ENCODE results near the gene VWA7. TPM values are rescaled to one million over a fixed set of nuclear protein-coding genes. Genes with fewer than 3 reads are reported as not detected.

Gene VWA7
- polyA plus RNA-seq, 4 donors = 2.9 to 11.9 (median 6.4) TPM

GRCh38 chr6:31729515-31729978, 47.6 kb downstream of the VWA7 start:
- peak overlapping the region; percentile 68 to 88 (median 74) for H3K4me3 ChIP-seq (ENCODE audit: low read depth in 1 of 3, low read length in 3 of 3)
- peaks cover 3 to 45% (median 7%) of the 10 kb centered on the region in 3 donors for H3K4me1 ChIP-seq (ENCODE audit: control insufficient read depth in 3 of 3, insufficient read depth in 2 of 3, low read depth in 1 of 3, low read length in 2 of 3)
- H3K27ac ChIP-seq (ENCODE audit: low read depth in 1 of 3, low read length in 2 of 3) = peak overlapping the region; percentile 92 to 96 (median 93)
- peaks cover 11 to 77% (median 11%) of the 10 kb centered on the region in 3 donors for H3K36me3 ChIP-seq (ENCODE audit: control insufficient read depth in 3 of 3, insufficient read depth in 2 of 3, low read depth in 1 of 3, low read length in 3 of 3)
- no peaks in the 10 kb centered on the region for H3K27me3 ChIP-seq (ENCODE audit: control insufficient read depth in 3 of 3, insufficient read depth in 3 of 3, low read length in 3 of 3)
- WGBS, 3 donors = 1% methylated on average over 29 of the region's 29 CpGs
- FAIRE-seq (no peak), DNase-seq (peak; percentile 93 to 95)
- no peaks in the 10 kb centered on the region for H3K9me3 ChIP-seq (ENCODE audit: control insufficient read depth in 2 of 2, insufficient read depth in 1 of 2, low read depth in 1 of 2, low read length in 1 of 2)

- Histone ChIP-seq H3K4me1 (ENCODE audit: control insufficient read depth in 3 of 3, insufficient read depth in 2 of 3, low read depth in 1 of 3, low read length in 2 of 3) (peaks cover 3 to 39% (median 6%) of the 10 kb centered on the region in 3 donors), H3K36me3 (ENCODE audit: control insufficient read depth in 3 of 3, insufficient read depth in 2 of 3, low read depth in 1 of 3, low read length in 3 of 3) (peaks cover 11 to 76% (median 11%) of the 10 kb centered on the region in 3 donors), H3K4me3 (ENCODE audit: low read depth in 1 of 3, low read length in 3 of 3) (peak within 1 kb of the TSS; percentile 68 to 88 (median 74)), H3K27me3 (ENCODE audit: control insufficient read depth in 3 of 3, insufficient read depth in 3 of 3, low read length in 3 of 3) (no peaks in the 10 kb centered on the region), H3K9me3 (ENCODE audit: control insufficient read depth in 2 of 2, insufficient read depth in 1 of 2, low read depth in 1 of 2, low read length in 1 of 2) (no peaks in the 10 kb centered on the region), H3K27ac (ENCODE audit: low read depth in 1 of 3, low read length in 2 of 3) (peak within 1 kb of the TSS; percentile 92 to 96 (median 93))
- 24 to 31% (median 27%) methylated on average over 35 to 36 of the region's 36 CpGs for WGBS, 3 donors
- FAIRE-seq (no peak), DNase-seq (no peak)
Measured at GRCh38 chr6:31728767-31729514, 48.2 kb downstream of the VWA7 start, which contains the start of gene DDAH2. Gene DDAH2 (minus strand): TSS chr6:31729299. CDS start chr6:31729161, 138 bp downstream.

DNA sequence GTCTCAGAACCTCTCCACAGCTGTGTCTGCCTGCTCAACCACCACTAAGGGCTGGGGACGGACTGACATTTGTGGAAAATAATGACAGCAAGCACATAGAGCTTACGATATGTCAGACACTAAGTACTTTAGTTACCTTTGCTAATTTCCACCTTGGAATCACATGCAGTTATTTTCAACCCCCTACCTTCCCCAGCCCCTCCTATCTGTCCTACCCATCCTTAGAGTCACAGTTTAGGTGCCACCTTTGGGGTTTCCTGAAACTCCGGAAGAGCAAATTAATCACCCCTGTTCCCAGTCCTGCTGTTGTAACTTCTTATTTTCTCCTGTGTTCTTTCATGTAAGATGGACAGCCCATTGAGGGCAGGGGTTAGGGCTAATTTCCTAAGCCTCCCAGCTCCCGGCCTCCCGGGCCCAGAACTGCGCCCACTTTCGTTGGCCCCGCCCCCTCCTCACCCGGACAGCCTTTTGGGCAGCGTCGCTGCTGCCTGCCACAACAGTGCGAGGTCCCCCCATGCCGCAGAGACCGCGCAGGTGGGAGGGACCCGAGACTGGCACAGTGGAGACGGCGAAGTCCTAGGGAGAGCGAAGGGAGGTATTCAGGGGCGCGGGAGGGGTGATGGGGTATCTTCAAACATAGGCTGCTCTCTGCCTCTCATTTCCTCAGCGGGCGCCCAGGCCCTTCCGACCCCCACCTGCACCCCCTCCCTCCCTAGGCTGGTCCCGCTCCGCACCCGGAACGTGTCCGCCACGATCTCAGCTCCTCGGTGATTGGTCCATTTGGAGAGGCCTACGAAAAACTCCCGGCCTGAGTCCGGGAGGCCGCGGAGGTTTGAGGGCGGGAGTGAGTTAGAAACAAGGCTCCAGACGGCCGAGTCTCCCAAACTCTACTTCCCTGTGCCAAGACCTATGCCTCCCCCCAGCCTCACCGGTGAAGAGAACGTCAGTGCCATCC, 49.1 kb downstream of the VWA7 start:
- H3K9me3 ChIP-seq (ENCODE audit: control insufficient read depth in 2 of 2, insufficient read depth in 1 of 2, low read depth in 1 of 2, low read length in 1 of 2) = no peaks in the 10 kb centered on the region
- peak overlapping the region in 1 of 3 donors; percentile 67 for H3K27ac ChIP-seq (ENCODE audit: low read depth in 1 of 3, low read length in 2 of 3)
- no peaks in the 10 kb centered on the region for H3K27me3 ChIP-seq (ENCODE audit: control insufficient read depth in 3 of 3, insufficient read depth in 3 of 3, low read length in 3 of 3)
- 79 to 90% (median 86%) methylated on average over 40 to 41 of the region's 41 CpGs for WGBS, 3 donors
- peaks cover 3 to 35% (median 5%) of the 10 kb centered on the region in 3 donors for H3K4me1 ChIP-seq (ENCODE audit: control insufficient read depth in 3 of 3, insufficient read depth in 2 of 3, low read depth in 1 of 3, low read length in 2 of 3)
- peaks cover 9 to 69% (median 11%) of the 10 kb centered on the region in 3 donors for H3K36me3 ChIP-seq (ENCODE audit: control insufficient read depth in 3 of 3, insufficient read depth in 2 of 3, low read depth in 1 of 3, low read length in 3 of 3)
- H3K4me3 ChIP-seq (ENCODE audit: low read depth in 1 of 3, low read length in 3 of 3) = peak overlapping the region in 1 of 3 donors; percentile 88
- no peak for FAIRE-seq
- DNase-seq = no peak

- FAIRE-seq = no peak
- peak in 1 of 2 donors; percentile 17 for DNase-seq
- 70 to 80% (median 73%) methylated on average over 7 of the region's 7 CpGs for WGBS, 3 donors
- H3K36me3 ChIP-seq (ENCODE audit: control insufficient read depth in 3 of 3, insufficient read depth in 2 of 3, low read depth in 1 of 3, low read length in 3 of 3) = peaks cover 6 to 62% (median 7%) of the 10 kb centered on the region in 3 donors
- no peaks in the 10 kb centered on the region for H3K27me3 ChIP-seq (ENCODE audit: control insufficient read depth in 3 of 3, insufficient read depth in 3 of 3, low read length in 3 of 3)
- no peak overlapping the region for H3K4me3 ChIP-seq (ENCODE audit: low read depth in 1 of 3, low read length in 3 of 3)
- H3K27ac ChIP-seq (ENCODE audit: low read depth in 1 of 3, low read length in 2 of 3) = peak overlapping the region in 2 of 3 donors; percentile 64 to 72
- H3K9me3 ChIP-seq (ENCODE audit: control insufficient read depth in 2 of 2, insufficient read depth in 1 of 2, low read depth in 1 of 2, low read length in 1 of 2) = no peaks in the 10 kb centered on the region
- H3K4me1 ChIP-seq (ENCODE audit: control insufficient read depth in 3 of 3, insufficient read depth in 2 of 3, low read depth in 1 of 3, low read length in 2 of 3) = peaks cover 3 to 34% (median 5%) of the 10 kb centered on the region in 3 donors
Measured at GRCh38 chr6:31727034-31727716, 50.0 kb downstream of the VWA7 start.

DNA sequence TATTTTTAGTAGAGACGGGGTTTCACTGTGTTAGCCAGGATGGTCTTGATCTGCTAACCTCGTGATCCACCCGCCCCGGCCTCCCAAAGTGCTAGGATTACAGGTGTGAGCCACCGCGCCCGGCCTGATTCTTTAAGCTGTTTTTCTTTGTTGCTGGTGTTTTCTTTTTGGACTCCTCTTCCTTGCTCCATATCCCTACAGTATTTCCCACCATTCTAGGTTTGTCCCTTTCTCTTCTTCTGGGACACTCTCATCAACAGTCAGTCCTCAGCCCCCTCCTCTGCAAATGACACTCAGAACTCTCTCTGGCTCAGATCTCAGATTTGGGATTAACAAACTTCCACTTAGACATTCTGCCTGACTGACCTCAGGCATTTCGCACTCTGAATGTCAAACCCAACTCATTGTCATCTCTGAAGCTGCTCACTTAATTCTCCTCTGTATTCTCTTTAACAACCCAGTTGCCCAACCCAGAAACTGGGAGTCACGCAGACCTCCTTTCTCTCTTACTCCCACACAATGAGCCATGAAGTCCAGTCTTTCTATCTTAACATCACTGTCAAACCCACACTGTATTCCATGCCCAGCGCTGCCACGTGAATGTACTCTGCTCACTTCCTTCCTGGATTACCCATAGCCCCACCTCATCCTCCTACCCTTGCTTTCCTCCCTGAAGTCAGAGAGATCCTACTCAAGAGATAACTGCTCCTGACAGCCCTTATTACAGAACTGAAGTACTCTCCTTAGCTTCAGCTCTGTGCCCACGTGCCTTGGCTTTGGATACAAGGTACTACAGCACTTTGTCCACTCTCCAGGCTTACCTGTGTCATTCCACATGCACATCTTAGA, 51.4 kb downstream of the VWA7 start:
- Histone ChIP-seq H3K27me3 (ENCODE audit: control insufficient read depth in 3 of 3, insufficient read depth in 3 of 3, low read length in 3 of 3) (no peaks in the 10 kb centered on the region), H3K4me1 (ENCODE audit: control insufficient read depth in 3 of 3, insufficient read depth in 2 of 3, low read depth in 1 of 3, low read length in 2 of 3) (peaks cover 3 to 24% (median 5%) of the 10 kb centered on the region in 3 donors), H3K36me3 (ENCODE audit: control insufficient read depth in 3 of 3, insufficient read depth in 2 of 3, low read depth in 1 of 3, low read length in 3 of 3) (peaks cover 0 to 50% (median 0%) of the 10 kb centered on the region in 3 donors), H3K9me3 (ENCODE audit: control insufficient read depth in 2 of 2, insufficient read depth in 1 of 2, low read depth in 1 of 2, low read length in 1 of 2) (no peaks in the 10 kb centered on the region), H3K27ac (ENCODE audit: low read depth in 1 of 3, low read length in 2 of 3) (no peak overlapping the region), H3K4me3 (ENCODE audit: low read depth in 1 of 3, low read length in 3 of 3) (no peak overlapping the region)
- WGBS, 3 donors = 85 to 86% (median 85%) methylated on average over 12 of the region's 12 CpGs
- FAIRE-seq (no peak), DNase-seq (no peak)

GRCh38 chr6:31723980-31724691, 53.0 kb downstream of the VWA7 start:
- no peaks in the 10 kb centered on the region for H3K9me3 ChIP-seq (ENCODE audit: control insufficient read depth in 2 of 2, insufficient read depth in 1 of 2, low read depth in 1 of 2, low read length in 1 of 2)
- H3K27ac ChIP-seq (ENCODE audit: low read depth in 1 of 3, low read length in 2 of 3) = no peak overlapping the region
- H3K36me3 ChIP-seq (ENCODE audit: control insufficient read depth in 3 of 3, insufficient read depth in 2 of 3, low read depth in 1 of 3, low read length in 3 of 3) = peaks cover 0 to 44% (median 0%) of the 10 kb centered on the region in 3 donors
- DNase-seq = no peak
- FAIRE-seq = no peak
- H3K4me3 ChIP-seq (ENCODE audit: low read depth in 1 of 3, low read length in 3 of 3) = no peak overlapping the region
- WGBS, 3 donors = 88 to 94% (median 93%) methylated on average over 24 to 25 of the region's 25 CpGs
- H3K27me3 ChIP-seq (ENCODE audit: control insufficient read depth in 3 of 3, insufficient read depth in 3 of 3, low read length in 3 of 3) = no peaks in the 10 kb centered on the region
- peaks cover 3 to 19% (median 5%) of the 10 kb centered on the region in 3 donors for H3K4me1 ChIP-seq (ENCODE audit: control insufficient read depth in 3 of 3, insufficient read depth in 2 of 3, low read depth in 1 of 3, low read length in 2 of 3)

Measured in small intestine (tissue), 7 donors.